A549 (cell line): ENCODE results near the gene NME2. TPM values are rescaled to one million over a fixed set of nuclear protein-coding genes. Genes with fewer than 3 reads are reported as not detected.

ENCODE experiments used
- ATAC-seq, 2 experiments: fragments of 200-7000 bp in 1 of 2; fragments of >200 bp in 1 of 2; cut with Nextera tagmentation in 1 of 2; cut with Tn5 transposase in 1 of 2; 3 replicates each; pipeline versions ENCODE4 v1.8.0 to v1.9.1; 2018 to 2020; ENCODE audit warnings: mild to moderate bottlenecking in 1 of 2, moderate library complexity in 1 of 2
- CTCF ChIA-PET: fragments of 300-600 bp; sonication (Branson Sonifier 250); formaldehyde crosslinking; extraction: SDS; loops from one replicate; lab custom pipeline; 2021; ENCODE audit warnings: antibody characterized with exemption, inconsistent platforms; lab: Yijun Ruan, JAX
- POLR2A ChIA-PET: fragments of 350-600 bp; formaldehyde crosslinking; extraction: SDS; loops from one replicate; lab custom pipeline; 2021; ENCODE audit warnings: antibody characterized with exemption, inconsistent platforms; lab: Yijun Ruan, JAX
- DNase-seq, 2 experiments: peaks; one replicate each; pipeline versions ENCODE4 v3.0.0 to v3.0.0-alpha.2; 2011 to 2016; ENCODE audit warnings: low read depth in 1 of 2, low spot score in 1 of 2
- FAIRE-seq: peaks from 2 replicates; lab custom pipeline; 2011; peaks lifted over from hg19 to GRCh38; lab: Jason Lieb, UNC
- H3K27ac ChIP-seq, 2 experiments: fragments of >200 bp; sonication (Bioruptor Twin); formaldehyde crosslinking; 3 replicates each; pipeline ENCODE4 v1.5.1; 2016 to 2017
- H3K4me1 ChIP-seq: fragments of >200 bp; sonication (Bioruptor Twin); formaldehyde crosslinking; 3 replicates; pipeline ENCODE4 v1.6.1; 2016
- H3K4me2 ChIP-seq: fragments of >200 bp; sonication (Bioruptor Twin); formaldehyde crosslinking; 3 replicates; pipeline ENCODE4 v1.6.1; 2016
- H3K4me3 ChIP-seq: fragments of >200 bp; sonication (Bioruptor Twin); formaldehyde crosslinking; 3 replicates; pipeline ENCODE4 v1.5.1; 2016
- H3K9me3 ChIP-seq: fragments of >200 bp; sonication (Bioruptor Twin); formaldehyde crosslinking; 3 replicates; pipeline ENCODE4 v1.6.1; 2016
- BHLHE40 ChIP-seq: IDR thresholded peaks from 2 replicates; pipeline ENCODE4 v1.6.1; 2012; ENCODE audit warnings: low read depth, low read length, inconsistent platforms
- CHD4 ChIP-seq: fragments of 200-600 bp; sonication (generic); IDR thresholded peaks from 2 replicates; pipeline ENCODE4 v1.6.1; 2016; ENCODE audit warnings: antibody characterized with exemption, mild to moderate bottlenecking, borderline replicate concordance
- EP300 ChIP-seq, 2 experiments: fragments of >200 bp; sonication (Bioruptor Twin); formaldehyde crosslinking; IDR thresholded peaks; 2 replicates in 1 of 2; 3 replicates in 1 of 2; pipeline ENCODE4 v1.6.1; 2016 to 2017
- ESRRA ChIP-seq: fragments of 150-350 bp; IDR thresholded peaks from 2 replicates; pipeline ENCODE4 v1.6.1; 2014; ENCODE audit warnings: mild to moderate bottlenecking, low read length, borderline replicate concordance
- FOSB ChIP-seq: fragments of 250-450 bp; sonication (Bioruptor Pico); IDR thresholded peaks from 2 replicates; pipeline ENCODE4 v1.5.0; 2020; ENCODE audit warnings: mild to moderate bottlenecking, moderate library complexity
- FOSL2 ChIP-seq, 2 experiments: fragments of 450-650 bp in 1 of 2; fragments of >200 bp in 1 of 2; sonication (Bioruptor Twin) in 1 of 2; formaldehyde crosslinking; IDR thresholded peaks; 2 replicates each; pipeline versions ENCODE4 v1.5.0 to v1.6.1; 2016 to 2020; ENCODE audit warnings: mild to moderate bottlenecking in 1 of 2, moderate library complexity in 1 of 2
- JUN ChIP-seq, 2 experiments: fragments of >200 bp; sonication (Bioruptor Twin); formaldehyde crosslinking; IDR thresholded peaks; 2 replicates in 1 of 2; 3 replicates in 1 of 2; pipeline ENCODE4 v1.6.1; 2016 to 2017
- JUNB ChIP-seq: fragments of >200 bp; sonication (Bioruptor Twin); formaldehyde crosslinking; IDR thresholded peaks from 2 replicates; pipeline ENCODE4 v1.6.1; 2016
- KDM1A ChIP-seq: fragments of 200-600 bp; sonication (generic); IDR thresholded peaks from 2 replicates; pipeline ENCODE4 v1.6.1; 2016; ENCODE audit warnings: low read depth, mild to moderate bottlenecking
- KDM5A ChIP-seq: fragments of 200-600 bp; sonication (generic); IDR thresholded peaks from 2 replicates; pipeline ENCODE4 v1.6.1; 2016; ENCODE audit warnings: antibody characterized with exemption, mild to moderate bottlenecking
- MAFK ChIP-seq: fragments of 450-650 bp; IDR thresholded peaks from 2 replicates; pipeline ENCODE4 v1.6.1; 2014; ENCODE audit not compliant: partially characterized antibody
- MAZ ChIP-seq: fragments of 150-350 bp; IDR thresholded peaks from 2 replicates; pipeline ENCODE4 v1.6.1; 2014; ENCODE audit warnings: antibody characterized with exemption, low read depth, low read length, borderline replicate concordance
- NFE2L2 ChIP-seq: fragments of 150-350 bp; conservative IDR thresholded peaks from 2 replicates; pipeline ENCODE4 v1.6.1; 2014; ENCODE audit warnings: low read length
- NPAS2 ChIP-seq: fragments of 250-450 bp; sonication (Bioruptor Pico); IDR thresholded peaks from 2 replicates; pipeline ENCODE4 v1.8.0; 2022; ENCODE audit warnings: mild to moderate bottlenecking, moderate library complexity, borderline replicate concordance
- PHF8 ChIP-seq: fragments of 200-600 bp; sonication (generic); IDR thresholded peaks from 2 replicates; pipeline ENCODE4 v1.6.1; 2016; ENCODE audit warnings: low read depth, mild to moderate bottlenecking, antibody characterized with exemption, moderate library complexity, borderline replicate concordance
- POLR2A ChIP-seq: IDR thresholded peaks from 2 replicates; pipeline ENCODE4 v1.6.1; 2012; ENCODE audit warnings: mild to moderate bottlenecking, low read length
- RFX5 ChIP-seq: fragments of 450-650 bp; IDR thresholded peaks from 2 replicates; pipeline ENCODE4 v1.7.1; 2014; ENCODE audit warnings: antibody characterized with exemption, mild to moderate bottlenecking, moderate library complexity
- RNF2 ChIP-seq: fragments of 200-600 bp; sonication (generic); IDR thresholded peaks from 2 replicates; pipeline ENCODE4 v1.6.1; 2016; ENCODE audit warnings: low read depth, mild to moderate bottlenecking, antibody characterized with exemption, moderate library complexity, borderline replicate concordance
- SMC3 ChIP-seq: fragments of >200 bp; sonication (Bioruptor Twin); formaldehyde crosslinking; IDR thresholded peaks from 3 replicates; pipeline ENCODE4 v1.6.1; 2018; ENCODE audit warnings: inconsistent platforms
- TFCP2L1 ChIP-seq: fragments of 250-450 bp; sonication (Bioruptor Pico); IDR thresholded peaks from 2 replicates; pipeline ENCODE4 v1.5.0; 2021; ENCODE audit warnings: mild to moderate bottlenecking
- TP53 ChIP-seq: fragments of 250-450 bp; sonication (Bioruptor Pico); IDR thresholded peaks from 2 replicates; pipeline ENCODE4 v1.5.0; 2021; ENCODE audit warnings: mild to moderate bottlenecking, moderate library complexity
- ZC3H11A ChIP-seq: fragments of 450-650 bp; IDR thresholded peaks from 2 replicates; pipeline ENCODE4 v1.6.1; 2014; ENCODE audit warnings: antibody characterized with exemption, mild to moderate bottlenecking
- WGBS: methylation state at CpG from one replicate; pipeline ENCODE4 v1.1.6; 2017; ENCODE audit errors: missing lambda C conversion rate; 5-methylcytosine and 5-hydroxymethylcytosine counted together
- polyA plus RNA-seq, 4 experiments: library from polyadenylated mRNA; depleted of rRNA in 3 of 4; stranded (reverse); fragments of >200 nt; fragmentation: RNase III in 1 of 4; extraction: RNeasy Plus Mini Kit Qiagen cat#74134 plus additional on column Dnase treatment in 1 of 4; gene quantifications; 2 replicates in 3 of 4; 3 replicates in 1 of 4; pipeline ENCODE4 v1.2.3, GENCODE V29; 2011 to 2017
- TF ChIP-seq, protein P1 (sequence below): fragments of >200 bp; sonication (Bioruptor Twin); formaldehyde crosslinking; IDR thresholded peaks from 3 replicates; pipeline ENCODE4 v1.5.1; 2016
- TF ChIP-seq, protein P2 (sequence below): IDR thresholded peaks from 2 replicates; pipeline ENCODE4 v1.6.1; 2012
- TF ChIP-seq, protein P3 (sequence below): fragments of >200 bp; sonication (Bioruptor Twin); formaldehyde crosslinking; IDR thresholded peaks from 3 replicates; pipeline ENCODE4 v1.6.1; 2016

The NME2 gene
- polyA plus RNA-seq, 2 of the 4 experiments (the other 2 are of a cell fraction): 1,425 to 1,862 TPM

DNA sequence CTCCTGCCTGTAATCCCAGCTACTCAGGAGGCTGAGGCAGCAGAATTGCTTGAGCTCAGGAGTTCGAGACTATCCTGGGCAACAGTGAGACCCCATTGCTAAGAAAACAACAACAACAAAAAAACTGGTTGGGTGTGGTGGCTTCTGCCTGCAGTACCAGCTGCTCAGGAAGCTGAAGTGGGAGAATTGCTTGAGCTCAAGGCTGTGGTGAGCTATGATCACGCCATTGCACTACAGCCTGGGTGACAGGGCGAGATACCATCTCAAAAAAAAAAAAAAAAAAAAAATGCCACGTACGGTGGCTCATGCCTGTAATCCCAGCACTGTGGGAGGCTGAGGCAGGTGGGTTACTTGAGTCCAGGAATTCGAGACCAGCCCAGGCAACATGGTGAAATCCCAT, 34.1 kb downstream of the NME2 start:
- H3K4me2 ChIP-seq: no peak overlapping the region
- TF ChIP-seq SMC3 (no peak), ESRRA (no peak), FOSB (CRISPR knock-in tag) (no peak), ZC3H11A (no peak), KDM1A (no peak), NFE2L2 (no peak), BHLHE40 (no peak), PHF8 (no peak), TFCP2L1 (no peak), MAFK (no peak), TP53 (no peak)
- TF ChIP-seq, protein P1, sequence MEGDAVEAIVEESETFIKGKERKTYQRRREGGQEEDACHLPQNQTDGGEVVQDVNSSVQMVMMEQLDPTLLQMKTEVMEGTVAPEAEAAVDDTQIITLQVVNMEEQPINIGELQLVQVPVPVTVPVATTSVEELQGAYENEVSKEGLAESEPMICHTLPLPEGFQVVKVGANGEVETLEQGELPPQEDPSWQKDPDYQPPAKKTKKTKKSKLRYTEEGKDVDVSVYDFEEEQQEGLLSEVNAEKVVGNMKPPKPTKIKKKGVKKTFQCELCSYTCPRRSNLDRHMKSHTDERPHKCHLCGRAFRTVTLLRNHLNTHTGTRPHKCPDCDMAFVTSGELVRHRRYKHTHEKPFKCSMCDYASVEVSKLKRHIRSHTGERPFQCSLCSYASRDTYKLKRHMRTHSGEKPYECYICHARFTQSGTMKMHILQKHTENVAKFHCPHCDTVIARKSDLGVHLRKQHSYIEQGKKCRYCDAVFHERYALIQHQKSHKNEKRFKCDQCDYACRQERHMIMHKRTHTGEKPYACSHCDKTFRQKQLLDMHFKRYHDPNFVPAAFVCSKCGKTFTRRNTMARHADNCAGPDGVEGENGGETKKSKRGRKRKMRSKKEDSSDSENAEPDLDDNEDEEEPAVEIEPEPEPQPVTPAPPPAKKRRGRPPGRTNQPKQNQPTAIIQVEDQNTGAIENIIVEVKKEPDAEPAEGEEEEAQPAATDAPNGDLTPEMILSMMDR: no peak
- TF ChIP-seq, protein P2, sequence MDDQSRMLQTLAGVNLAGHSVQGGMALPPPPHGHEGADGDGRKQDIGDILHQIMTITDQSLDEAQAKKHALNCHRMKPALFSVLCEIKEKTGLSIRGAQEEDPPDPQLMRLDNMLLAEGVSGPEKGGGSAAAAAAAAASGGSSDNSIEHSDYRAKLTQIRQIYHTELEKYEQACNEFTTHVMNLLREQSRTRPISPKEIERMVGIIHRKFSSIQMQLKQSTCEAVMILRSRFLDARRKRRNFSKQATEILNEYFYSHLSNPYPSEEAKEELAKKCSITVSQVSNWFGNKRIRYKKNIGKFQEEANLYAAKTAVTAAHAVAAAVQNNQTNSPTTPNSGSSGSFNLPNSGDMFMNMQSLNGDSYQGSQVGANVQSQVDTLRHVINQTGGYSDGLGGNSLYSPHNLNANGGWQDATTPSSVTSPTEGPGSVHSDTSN: no peak
- TF ChIP-seq, all 56 proteins: peak for 0
- no peak overlapping the region for H3K4me3 ChIP-seq
- POLR2A ChIA-PET: no interaction called here
- H3K27ac ChIP-seq: no peak overlapping the region
- H3K4me1 ChIP-seq: no peaks in the 10 kb centered on the region
- FAIRE-seq (no peak), ATAC-seq (no peak), DNase-seq (no peak)
- CTCF ChIA-PET: interaction anchor here (0.7 to 1.9 kb wide), 3 partner anchors 10 to 155 kb away, joined by 3 to 5 read pairs (median 3); no protein-coding TSS in a partner anchor
- WGBS: 94% methylated on average over 6 of the region's 6 CpGs
- H3K9me3 ChIP-seq: no peaks in the 10 kb centered on the region

DNA sequence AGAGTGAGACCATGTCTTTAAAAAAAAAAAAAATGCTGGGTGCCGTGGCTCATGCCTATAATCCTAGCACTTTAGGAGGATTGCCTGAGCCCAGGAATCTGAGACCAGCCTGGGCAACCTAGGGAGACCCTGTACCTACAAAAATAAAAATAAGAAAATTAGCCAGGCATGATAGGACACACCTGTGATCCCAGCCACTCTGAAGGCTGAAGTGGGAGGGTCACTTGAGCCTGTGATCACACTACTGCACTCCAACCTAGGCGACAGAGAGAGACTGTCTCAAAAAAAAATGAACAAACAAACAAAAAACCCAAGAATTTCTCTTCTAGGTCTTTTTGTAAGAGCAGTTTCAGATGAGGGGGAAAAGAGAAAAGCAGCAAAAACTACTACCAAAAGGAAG, 34.6 kb downstream of the NME2 start:
- Histone ChIP-seq H3K4me2 (no peak overlapping the region), H3K4me3 (no peak overlapping the region), H3K4me1 (no peaks in the 10 kb centered on the region), H3K27ac (no peak overlapping the region), H3K9me3 (no peaks in the 10 kb centered on the region)
- DNase-seq: no peak
- ChIA-PET CTCF (interaction anchor here (0.7 kb wide), 1 partner anchor 155 kb away, joined by 3 read pairs; no protein-coding TSS in a partner anchor), POLR2A (no interaction called here)
- no peak for FAIRE-seq
- TF ChIP-seq EP300 (IDR thresholded peaks at IDR 0.05) (no peak), NFE2L2 (no peak)
- 93% methylated on average over 2 of the region's 2 CpGs for WGBS
- ATAC-seq: no peak

DNA sequence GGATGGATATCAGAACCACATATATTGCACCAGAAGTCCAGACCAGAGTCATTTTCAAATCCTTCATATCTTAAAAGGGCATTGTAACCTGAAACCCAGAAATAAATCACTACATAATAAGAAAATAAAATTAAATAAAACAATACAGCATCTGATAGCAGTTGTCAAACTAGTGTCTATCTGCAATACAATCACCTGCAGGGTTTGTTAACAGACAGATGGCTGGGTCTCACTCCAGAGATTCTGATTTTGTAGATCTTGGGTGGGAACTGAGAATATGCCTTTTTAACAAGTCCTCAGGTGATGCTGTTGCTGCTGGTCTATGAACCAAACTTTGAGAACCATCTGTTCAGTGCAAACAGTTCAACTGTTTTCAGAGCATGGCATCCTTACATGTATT, 37.6 kb downstream of the NME2 start:
- no peak overlapping the region for H3K4me2 ChIP-seq
- no peak overlapping the region for H3K27ac ChIP-seq
- ChIA-PET CTCF (no interaction called here), POLR2A (no interaction called here)
- ATAC-seq (no peak), DNase-seq (no peak), FAIRE-seq (no peak)
- H3K4me3 ChIP-seq: no peak overlapping the region
- no peaks in the 10 kb centered on the region for H3K4me1 ChIP-seq
- no peaks in the 10 kb centered on the region for H3K9me3 ChIP-seq
- no peak for TF ChIP-seq PHF8
- TF ChIP-seq CHD4: no peak
- no peak for TF ChIP-seq RFX5
- no peak for TF ChIP-seq JUNB
- no peak for TF ChIP-seq MAFK
- no peak for TF ChIP-seq FOSL2 (IDR thresholded peaks at IDR 0.05)
- no peak for TF ChIP-seq FOSL2 (CRISPR knock-in tag; IDR thresholded peaks at IDR 0.05)
- TF ChIP-seq MAZ: no peak
- no peak for TF ChIP-seq POLR2A
- TF ChIP-seq NPAS2: no peak
- no peak for TF ChIP-seq KDM5A
- TF ChIP-seq, protein P3, sequence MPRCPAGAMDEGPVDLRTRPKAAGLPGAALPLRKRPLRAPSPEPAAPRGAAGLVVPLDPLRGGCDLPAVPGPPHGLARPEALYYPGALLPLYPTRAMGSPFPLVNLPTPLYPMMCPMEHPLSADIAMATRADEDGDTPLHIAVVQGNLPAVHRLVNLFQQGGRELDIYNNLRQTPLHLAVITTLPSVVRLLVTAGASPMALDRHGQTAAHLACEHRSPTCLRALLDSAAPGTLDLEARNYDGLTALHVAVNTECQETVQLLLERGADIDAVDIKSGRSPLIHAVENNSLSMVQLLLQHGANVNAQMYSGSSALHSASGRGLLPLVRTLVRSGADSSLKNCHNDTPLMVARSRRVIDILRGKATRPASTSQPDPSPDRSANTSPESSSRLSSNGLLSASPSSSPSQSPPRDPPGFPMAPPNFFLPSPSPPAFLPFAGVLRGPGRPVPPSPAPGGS: no peak
- no peak for TF ChIP-seq FOSB (CRISPR knock-in tag)
- TF ChIP-seq ZC3H11A: no peak
- no peak for TF ChIP-seq JUN (IDR thresholded peaks at IDR 0.05)
- TF ChIP-seq RNF2: no peak
